Activated naive CD4-positive, alpha-beta T cell treated with anti-CD3 and anti-CD28 coated beads, Interleukin-2, amount 50 U/mL, for 72 hours (primary cell): ENCODE results near the gene DHRS7B. TPM values are rescaled to one million over a fixed set of nuclear protein-coding genes. Genes with fewer than 3 reads are reported as not detected.
"Not testable (repeated sequence)": the region's sequence is repeated elsewhere in the genome, so short reads cannot be mapped to it uniquely, and the experiment has no call there.

Experiments used
- ATAC-seq, 2 donors: fragments of 150-1000 bp; cut with Tn5 transposase; 2 replicates each; pipeline ENCODE4 v1.10.0; 2021; ENCODE audit warnings: mild to moderate bottlenecking in 2 of 2, moderate library complexity in 2 of 2
- DNase-seq, 2 donors: peaks; one replicate each; pipeline ENCODE4 v3.0.0; 2021 to 2022; ENCODE audit warnings: low spot score in 2 of 2
- H3K27ac Mint-ChIP-seq, 2 donors: one replicate each; pipeline ENCODE4 v1.8.0; 2022; ENCODE audit warnings: mild to moderate bottlenecking in 2 of 2, mixed read lengths in 2 of 2
- H3K36me3 Mint-ChIP-seq, 2 donors: one replicate each; pipeline ENCODE4 v1.8.0; 2022; ENCODE audit warnings: mixed read lengths in 2 of 2
- H3K9me3 Mint-ChIP-seq, 2 donors: one replicate each; pipeline ENCODE4 v1.8.0; 2022; ENCODE audit warnings: mixed read lengths in 2 of 2
- total RNA-seq, 2 donors: library from RNA; stranded (reverse); gene quantifications; one replicate each; pipeline ENCODE4 v1.2.3, GENCODE V29; 2022

The DHRS7B gene
- total RNA-seq, 2 donors from 2014 or later = 15.8 to 16.5 TPM

DNA sequence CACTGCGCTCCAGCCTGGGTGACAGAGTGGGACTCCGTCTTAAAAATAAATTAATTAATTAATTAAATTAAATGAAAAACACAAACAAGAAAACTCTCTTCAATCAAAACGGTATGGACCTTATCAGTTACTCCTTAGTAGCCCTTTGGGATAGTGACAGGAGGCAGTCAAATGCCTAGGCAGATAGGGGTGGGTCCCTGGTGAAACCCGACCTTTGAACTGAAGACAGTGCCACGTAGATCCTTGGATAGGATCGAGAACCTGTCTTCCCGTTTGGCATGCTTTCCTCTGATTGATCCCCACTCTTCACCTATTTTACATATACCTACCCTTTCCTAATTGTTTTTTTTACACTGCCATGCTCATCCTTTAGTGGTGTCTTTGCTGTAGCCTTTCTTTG, 22.2 kb upstream of the DHRS7B start:
- DNase-seq = no peak
- H3K9me3 Mint-ChIP-seq = no peaks in the 10 kb centered on the region
- ATAC-seq = no peak
- no peak overlapping the region for H3K27ac Mint-ChIP-seq
- H3K36me3 Mint-ChIP-seq = no peaks in the 10 kb centered on the region

DNA sequence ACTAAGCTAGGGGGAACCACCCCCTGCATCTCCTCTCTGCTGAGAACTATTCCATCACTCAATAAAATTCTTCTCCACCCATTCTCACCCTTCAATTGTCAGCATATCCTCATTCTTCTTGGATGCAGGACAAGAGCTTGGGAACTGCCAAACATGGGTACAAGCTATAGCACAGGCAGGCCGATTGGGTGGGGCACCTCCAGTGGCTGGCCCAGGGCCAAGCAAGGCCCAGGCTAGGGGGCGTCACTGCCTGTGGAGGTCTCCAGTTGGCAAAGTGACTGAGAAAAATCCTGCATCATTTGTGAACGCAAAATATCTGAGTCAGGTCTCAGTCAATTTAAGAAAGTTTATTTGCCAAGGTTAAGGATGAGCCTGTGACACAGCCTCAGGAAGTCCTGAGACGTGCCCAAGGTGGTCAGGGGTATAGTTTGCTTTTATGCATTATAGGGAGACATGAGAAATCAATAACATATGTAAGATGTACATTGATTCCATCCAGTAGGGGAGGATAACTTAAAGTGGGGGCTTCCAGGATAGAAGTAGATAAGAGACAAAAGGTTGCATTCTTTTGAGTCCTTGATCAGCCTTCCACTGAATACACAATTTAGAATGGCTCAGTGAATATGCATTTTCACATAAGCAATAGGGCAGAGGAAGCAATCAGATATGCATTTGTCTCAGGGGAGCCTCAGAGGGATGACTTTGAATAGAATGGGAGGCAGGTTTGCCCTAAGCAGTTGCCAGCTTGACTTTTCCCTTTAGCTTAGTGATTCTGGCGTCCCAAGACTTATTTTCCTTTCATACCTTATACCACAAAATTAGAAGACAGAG, 21.5 kb upstream of the DHRS7B start:
- no peak for ATAC-seq
- H3K9me3 Mint-ChIP-seq = no peaks in the 10 kb centered on the region
- no peak for DNase-seq
- no peaks in the 10 kb centered on the region for H3K36me3 Mint-ChIP-seq
- H3K27ac Mint-ChIP-seq = no peak overlapping the region

- Mint-ChIP-seq H3K27ac (no peak overlapping the region), H3K36me3 (no peaks in the 10 kb centered on the region), H3K9me3 (no peaks in the 10 kb centered on the region)
- DNase-seq (no peak), ATAC-seq (no peak)
Observed at GRCh38 chr17:21106316-21106715, 20.4 kb upstream of the DHRS7B start.

GRCh38 chr17:21107067-21107650, 19.6 kb upstream of the DHRS7B start:
- not testable (repeated sequence) for H3K36me3 Mint-ChIP-seq, H3K9me3 Mint-ChIP-seq, DNase-seq, ATAC-seq
- H3K27ac Mint-ChIP-seq = peak overlapping the region in 1 of 2 donors; percentile 7

- no peak for ATAC-seq
- no peaks in the 10 kb centered on the region for H3K36me3 Mint-ChIP-seq
Observed at GRCh38 chr17:21108651-21109050, 18.1 kb upstream of the DHRS7B start.

GRCh38 chr17:21113049-21113690, 13.6 kb upstream of the DHRS7B start:
- DNase-seq (no peak), ATAC-seq (no peak)
- Mint-ChIP-seq H3K9me3 (no peaks in the 10 kb centered on the region), H3K36me3 (no peaks in the 10 kb centered on the region), H3K27ac (no peak overlapping the region)

More at GRCh38 chr17:21108651-21109050, 18.1 kb upstream of the DHRS7B start:
- Mint-ChIP-seq H3K27ac (no peak overlapping the region), H3K9me3 (no peaks in the 10 kb centered on the region)
- no peak for DNase-seq

DNA sequence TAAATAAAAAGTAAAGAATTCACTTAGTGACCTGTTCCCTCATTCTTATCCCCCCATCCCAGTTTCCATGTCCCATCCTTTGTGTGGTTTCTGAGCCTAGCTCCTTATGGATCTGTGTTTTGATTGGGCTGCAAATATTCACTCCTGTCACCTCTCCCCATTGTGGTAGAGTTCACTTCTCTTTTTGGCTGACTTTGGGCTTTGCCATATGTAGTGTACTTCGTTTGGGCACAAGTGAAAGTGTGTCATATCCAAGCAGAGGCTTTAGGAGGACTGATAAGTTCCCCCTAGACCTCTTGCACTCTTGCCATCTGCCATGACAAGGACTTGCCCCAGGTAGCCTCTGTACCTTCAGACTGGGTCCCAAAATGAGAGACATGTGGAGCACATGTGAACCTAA, 13.0 kb upstream of the DHRS7B start:
- ATAC-seq = no peak
- Mint-ChIP-seq H3K36me3 (no peaks in the 10 kb centered on the region), H3K27ac (no peak overlapping the region), H3K9me3 (no peaks in the 10 kb centered on the region)
- DNase-seq = no peak

- not testable (repeated sequence) for H3K9me3 Mint-ChIP-seq, ATAC-seq, DNase-seq, H3K27ac Mint-ChIP-seq, H3K36me3 Mint-ChIP-seq
Observed at GRCh38 chr17:21114791-21115190, 12.0 kb upstream of the DHRS7B start.

DNA sequence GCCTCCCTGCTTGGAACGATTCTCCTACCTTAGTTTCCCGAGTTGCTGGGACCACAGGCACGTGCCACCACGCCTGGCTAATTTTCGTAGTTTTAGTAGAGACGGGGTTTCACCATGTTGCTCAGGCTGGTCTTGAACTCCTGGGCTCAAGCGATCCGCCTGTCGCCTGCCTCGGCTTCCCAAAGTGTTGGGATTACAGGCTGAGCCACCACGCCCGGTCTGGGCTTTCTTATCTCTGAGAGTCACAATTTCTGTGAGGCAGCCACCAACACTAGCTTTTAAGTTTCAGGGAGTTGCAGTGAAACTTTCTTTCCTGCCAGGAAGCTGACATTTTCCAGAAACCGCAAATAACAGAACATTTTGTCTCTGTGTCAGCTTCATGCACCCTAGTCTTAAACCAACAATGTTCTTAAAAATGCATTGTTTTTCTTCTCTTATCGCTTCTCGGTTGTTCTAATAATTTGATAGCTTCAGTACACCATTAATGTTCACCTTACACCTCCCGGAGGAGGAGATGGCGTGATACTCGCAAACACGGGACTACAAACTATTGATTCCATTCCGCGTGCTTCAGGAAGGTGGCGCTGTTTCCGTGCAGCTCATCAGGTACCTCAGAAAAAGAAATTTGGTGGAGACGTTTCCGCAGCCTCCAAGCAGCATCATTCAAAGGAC, 7.4 kb upstream of the DHRS7B start:
- Mint-ChIP-seq H3K27ac (peak overlapping the region in 1 of 2 donors; percentile 1), H3K9me3 (no peaks in the 10 kb centered on the region), H3K36me3 (no peaks in the 10 kb centered on the region)
- ATAC-seq (peak; percentile 76 to 87), DNase-seq (peak; percentile 67 to 68)

GRCh38 chr17:21119919-21120249, 6.9 kb upstream of the DHRS7B start:
- Mint-ChIP-seq H3K27ac (peak overlapping the region in 1 of 2 donors; percentile 1), H3K36me3 (no peaks in the 10 kb centered on the region), H3K9me3 (no peaks in the 10 kb centered on the region)
- no peak for ATAC-seq
- DNase-seq = no peak

DNA sequence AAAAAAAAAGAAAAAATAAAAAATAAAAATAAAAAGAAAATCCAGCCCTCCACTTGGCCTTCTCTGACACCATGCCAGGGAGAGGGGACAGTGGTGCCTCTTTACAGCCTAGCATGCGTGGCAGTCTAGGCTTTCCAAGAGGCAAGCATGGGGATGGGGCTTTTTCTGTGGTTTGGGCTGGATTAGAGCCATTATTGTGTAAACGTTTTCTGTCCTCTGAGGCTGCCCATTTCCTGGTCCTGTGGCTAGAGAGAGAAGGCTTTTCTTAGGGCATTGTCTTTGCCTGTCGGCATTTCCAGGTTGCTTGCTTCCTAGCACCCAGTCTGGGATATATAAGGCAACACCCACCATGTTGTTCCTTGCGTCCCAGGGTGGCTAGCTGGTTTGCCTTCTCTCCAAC, 2.7 kb upstream of the DHRS7B start:
- Mint-ChIP-seq H3K9me3 (no peaks in the 10 kb centered on the region), H3K36me3 (peaks cover 12 to 13% of the 10 kb centered on the region in 2 donors), H3K27ac (no peak overlapping the region)
- ATAC-seq (no peak), DNase-seq (no peak)

GRCh38 chr17:21124517-21124916, 2.2 kb upstream of the DHRS7B start:
- not testable (repeated sequence) for H3K9me3 Mint-ChIP-seq, ATAC-seq, DNase-seq
- peaks cover 12 to 13% of the 10 kb centered on the region in 2 donors for H3K36me3 Mint-ChIP-seq
- H3K27ac Mint-ChIP-seq = peak overlapping the region in 1 of 2 donors; percentile 93

DNA sequence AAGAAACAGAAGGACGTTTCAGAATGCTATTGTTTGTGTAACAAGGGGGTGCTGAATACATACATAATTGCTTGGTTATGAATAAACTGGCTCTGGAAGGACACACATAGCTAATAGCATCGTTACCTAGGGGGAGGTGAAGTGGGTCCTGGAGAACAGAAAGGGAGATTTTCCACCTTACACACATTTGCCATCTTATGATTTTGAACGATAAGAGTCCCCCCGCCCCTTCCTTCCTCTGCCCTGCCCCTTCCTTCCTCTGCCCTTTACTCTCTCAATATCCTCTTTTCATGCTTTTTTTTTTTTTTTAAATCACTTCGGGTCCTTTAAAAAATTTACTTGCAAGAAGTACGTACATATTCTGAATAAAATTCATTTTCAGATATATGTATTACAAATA, 902 bp upstream of the DHRS7B start:
- no peak for ATAC-seq
- Mint-ChIP-seq H3K36me3 (peaks cover 12 to 13% of the 10 kb centered on the region in 2 donors), H3K9me3 (no peaks in the 10 kb centered on the region), H3K27ac (peak overlapping the region in 1 of 2 donors; percentile 93)
- no peak for DNase-seq

GRCh38 chr17:21127509-21128077, 829 bp downstream of the DHRS7B start:
- ATAC-seq (no peak), DNase-seq (no peak)
- Mint-ChIP-seq H3K36me3 (peaks cover 13 to 21% of the 10 kb centered on the region in 2 donors), H3K27ac (peak overlapping the region; percentile 93 to 95), H3K9me3 (no peaks in the 10 kb centered on the region)

DNA sequence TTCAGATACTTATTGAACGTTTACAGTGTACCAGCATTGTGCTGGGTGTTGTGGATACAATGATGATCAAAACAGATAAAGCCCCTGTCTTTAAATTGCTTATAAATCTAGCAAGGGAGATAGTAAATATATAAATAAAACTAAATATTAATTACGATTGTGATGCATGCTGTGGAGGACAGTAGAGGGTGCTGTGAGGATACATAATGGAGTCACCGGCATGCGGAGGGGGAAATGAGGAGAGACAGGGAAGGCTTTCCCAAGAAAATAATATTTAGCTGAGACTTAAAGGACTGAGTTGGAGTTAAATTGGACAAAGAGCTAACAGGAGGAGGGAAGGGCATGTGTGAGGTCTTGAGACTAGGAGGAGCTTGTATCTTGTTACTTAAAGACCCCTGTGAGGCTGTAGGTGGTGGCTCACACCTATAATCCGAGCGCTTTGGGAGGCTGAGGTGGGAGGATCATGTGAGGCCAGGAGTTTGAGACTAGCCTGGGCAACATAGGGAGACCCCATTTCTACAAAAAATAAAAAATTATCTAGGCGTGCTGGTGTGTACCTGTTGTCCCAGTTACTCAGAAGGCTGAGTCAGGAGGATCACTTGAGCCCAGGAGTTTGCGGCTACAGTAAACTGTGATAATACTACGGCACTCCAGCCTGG, 2.4 kb downstream of the DHRS7B start:
- no peak for ATAC-seq
- Mint-ChIP-seq H3K27ac (peak overlapping the region in 1 of 2 donors; percentile 54), H3K9me3 (peaks cover 4 to 5% of the 10 kb centered on the region in 2 donors), H3K36me3 (peaks cover 22 to 37% of the 10 kb centered on the region in 2 donors)
- no peak for DNase-seq

DNA sequence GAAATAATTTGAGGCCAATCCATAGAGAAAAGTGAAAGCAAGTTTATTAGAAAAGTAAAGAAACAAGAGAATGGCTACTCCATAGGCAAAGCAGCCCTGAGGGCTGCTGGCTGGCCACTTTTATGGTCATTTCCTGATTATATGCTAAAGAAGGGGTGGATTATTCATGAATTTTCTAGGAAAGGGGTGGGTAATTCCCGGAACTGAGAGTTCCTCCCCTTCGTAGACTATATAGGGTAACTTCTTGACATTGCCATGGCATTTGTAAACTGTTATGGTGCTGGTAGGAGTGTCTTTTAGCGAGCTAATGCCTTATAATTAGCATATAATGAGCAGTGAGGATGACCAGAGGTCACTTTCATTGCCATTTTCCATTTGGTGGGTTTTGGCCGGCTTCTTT, 4.4 kb downstream of the DHRS7B start:
- Mint-ChIP-seq H3K36me3 (peaks cover 22 to 51% of the 10 kb centered on the region in 2 donors), H3K9me3 (peaks cover 4 to 5% of the 10 kb centered on the region in 2 donors), H3K27ac (no peak overlapping the region)
- no peak for ATAC-seq
- no peak for DNase-seq
